NCI-H2196 (cell line): Measurements from ENCODE around the gene ADGRD2.

Experiments used
- DNase-seq: peaks from one replicate; lab custom pipeline; 2025; ENCODE audit not compliant: unreplicated experiment; lab: John Stamatoyannopoulos, UW

ADGRD2 gene

DNA sequence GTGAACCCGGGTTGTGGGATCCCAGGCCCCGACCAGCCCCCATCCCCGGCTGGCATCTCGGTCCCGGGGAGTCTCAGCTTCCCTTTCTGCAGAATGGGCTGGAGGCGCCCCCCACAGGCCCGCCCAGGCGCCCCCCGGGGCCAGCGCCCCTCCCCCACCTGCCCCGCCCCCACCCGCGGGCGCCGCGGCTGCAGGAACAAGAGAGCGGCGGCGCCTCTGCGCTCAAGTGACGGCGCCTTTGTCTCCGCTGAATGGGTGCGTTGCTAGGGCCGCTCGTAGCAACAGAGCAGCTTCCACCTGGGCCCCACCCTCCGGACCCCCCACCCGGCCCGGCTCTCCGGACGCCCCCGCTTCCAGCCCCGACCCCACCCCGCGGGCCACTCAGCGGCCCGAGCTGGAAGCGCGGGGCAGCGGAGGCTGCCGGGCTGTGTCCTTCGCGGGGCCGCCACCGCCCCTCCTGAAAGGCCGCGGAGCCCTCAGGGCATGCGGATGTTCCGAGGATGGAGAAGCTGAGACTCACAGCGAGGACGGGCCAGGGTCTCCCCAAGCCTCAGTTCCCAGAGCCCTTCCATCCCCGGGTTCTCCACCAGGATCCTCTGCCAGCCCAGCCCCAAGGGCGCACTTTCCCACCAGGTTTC is 27.5 kb downstream of the ADGRD2 start:
- DNase-seq, result peak; percentile 56

DNA sequence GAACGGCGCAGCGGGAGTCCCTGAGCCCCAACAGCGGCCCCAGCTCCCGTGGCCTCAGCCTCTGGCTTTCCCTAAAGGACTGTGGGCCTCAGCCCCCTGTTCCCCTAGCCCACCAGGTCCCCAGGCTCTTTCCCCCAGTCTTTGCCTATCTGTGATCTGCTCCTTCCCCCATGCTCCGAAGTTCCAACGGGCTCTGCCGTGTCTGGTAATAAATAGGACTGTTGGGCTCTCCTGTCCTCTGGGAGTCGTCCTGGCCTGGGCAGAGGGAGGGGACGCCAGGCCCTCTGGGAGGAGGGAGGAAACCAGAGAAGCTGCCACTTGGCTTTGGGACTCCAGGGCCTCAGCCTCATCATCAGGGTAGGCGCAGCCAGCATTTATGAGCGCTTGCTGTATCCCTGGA is 28.1 kb downstream of the ADGRD2 start:
- no peak for DNase-seq

DNA sequence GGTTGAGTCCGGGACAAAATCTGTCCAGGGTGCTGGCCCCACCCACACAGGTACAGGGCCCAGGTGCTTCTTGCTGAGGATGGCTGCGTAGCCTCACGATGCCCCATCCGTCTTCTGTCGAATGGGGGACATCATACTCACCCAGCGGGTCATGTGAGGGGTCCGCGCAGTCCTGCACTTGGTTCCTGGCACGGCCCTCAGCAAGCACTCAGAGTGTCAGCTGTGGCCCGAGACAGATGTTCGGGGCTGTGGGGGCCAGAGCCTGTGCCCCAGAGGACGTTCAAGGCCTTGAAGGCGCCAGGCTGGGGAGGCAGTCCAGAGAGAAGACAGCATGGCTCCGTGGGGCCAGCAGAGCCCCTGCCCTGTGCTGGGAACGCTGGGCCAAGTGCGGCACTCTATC is 29.1 kb downstream of the ADGRD2 start:
- DNase-seq, result no peak

DNA sequence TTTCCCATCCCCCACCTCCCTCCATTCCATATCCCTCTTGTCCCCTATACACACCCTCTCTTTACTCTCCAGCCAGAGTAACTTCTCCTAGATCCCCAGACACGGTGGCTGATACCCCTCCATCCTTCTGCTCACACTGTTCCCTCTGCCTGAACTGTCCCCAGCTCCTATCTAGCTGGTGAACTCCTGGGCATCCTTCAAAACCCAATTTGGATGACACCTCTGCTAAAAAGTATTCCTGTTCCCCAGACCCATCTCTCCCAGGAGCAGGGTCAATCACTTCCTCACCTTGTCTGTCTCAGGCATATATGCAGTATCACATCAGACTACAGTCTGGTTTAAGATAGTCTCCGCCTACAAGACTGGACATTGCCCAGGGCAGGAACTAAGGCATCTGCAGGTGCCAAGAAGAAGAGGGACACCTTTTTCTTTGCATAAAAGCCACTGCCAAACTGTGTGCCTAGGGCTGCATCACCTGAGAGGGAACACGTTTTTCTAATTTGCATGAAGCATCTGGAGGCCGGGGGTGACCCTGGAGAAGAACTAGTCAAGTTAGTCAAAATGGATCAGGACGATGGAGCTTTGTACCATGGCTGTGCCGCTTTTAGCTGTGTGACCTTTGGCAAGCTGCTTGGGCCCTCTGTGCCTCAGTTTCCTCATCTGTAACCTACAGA is 29.8 kb downstream of the ADGRD2 start:
- DNase-seq, result no peak

DNA sequence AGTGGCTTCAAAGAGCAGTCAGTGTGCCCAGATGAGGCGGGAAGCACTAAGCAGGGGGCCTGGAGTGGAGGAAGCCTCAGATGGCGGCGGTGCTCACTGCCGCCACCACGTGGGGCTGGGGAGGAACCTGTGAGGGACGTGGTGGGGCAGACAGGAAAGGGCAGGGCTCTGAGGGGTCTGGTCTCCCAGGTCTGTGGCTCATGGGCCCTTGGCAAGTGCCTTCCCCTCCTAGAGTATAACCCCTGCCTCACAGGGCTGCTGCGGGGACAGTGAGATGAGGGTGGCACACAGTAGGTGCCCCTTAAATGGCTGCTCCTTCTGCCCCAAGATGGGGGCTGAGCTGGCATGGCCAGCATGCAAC is 30.4 kb downstream of the ADGRD2 start:
- no peak for DNase-seq

DNA sequence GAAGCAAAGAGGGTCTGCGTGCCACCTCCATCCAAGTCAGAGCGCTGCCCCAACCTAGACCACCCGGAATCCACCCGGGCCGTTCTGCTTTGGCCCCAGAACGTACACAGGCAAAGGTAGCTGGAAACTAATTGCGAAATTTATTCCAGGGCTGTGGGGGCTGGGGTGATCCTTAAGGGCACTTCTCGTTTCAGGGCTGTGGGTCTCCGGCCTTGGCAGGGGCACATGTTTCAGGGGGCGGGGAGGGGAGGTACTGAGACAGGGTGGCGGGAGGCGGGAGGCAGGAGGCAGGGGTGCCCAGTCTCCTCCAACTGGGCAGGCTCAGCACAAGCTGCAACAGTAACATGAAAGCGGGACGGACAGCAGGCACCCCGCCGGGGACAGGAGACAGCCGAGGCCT is 30.9 kb downstream of the ADGRD2 start:
- no peak for DNase-seq

DNA sequence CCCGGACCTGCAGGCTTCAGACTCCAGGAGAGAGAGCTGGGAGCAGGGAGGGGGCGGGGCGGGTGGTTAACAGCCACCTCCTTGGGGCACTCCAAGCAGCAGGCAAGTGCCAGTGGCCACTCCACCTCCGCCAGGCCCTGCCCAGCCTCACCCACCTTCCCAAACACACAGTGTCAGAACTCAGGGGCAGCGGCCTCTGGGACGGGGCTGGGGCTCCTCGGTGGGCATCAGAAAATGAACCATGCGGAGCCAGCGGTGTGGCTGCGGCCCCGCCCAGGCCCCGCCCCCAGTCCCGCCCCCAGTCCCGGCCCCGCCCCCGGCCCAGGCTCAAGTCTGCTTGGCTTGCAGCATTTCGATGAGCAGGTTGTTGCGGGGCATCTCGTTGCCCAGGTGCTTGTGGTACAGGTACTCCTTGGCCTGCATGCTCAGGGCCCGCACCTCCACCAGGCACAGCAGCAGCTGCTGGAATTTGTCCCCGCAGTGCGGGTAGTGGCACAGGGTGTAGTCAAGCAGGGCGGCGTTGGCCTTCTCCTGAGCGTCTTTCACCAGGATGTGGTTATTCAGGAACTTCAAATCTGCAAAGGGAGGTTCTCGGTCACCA is 32.3 kb downstream of the ADGRD2 start:
- DNase-seq, result no peak

DNA sequence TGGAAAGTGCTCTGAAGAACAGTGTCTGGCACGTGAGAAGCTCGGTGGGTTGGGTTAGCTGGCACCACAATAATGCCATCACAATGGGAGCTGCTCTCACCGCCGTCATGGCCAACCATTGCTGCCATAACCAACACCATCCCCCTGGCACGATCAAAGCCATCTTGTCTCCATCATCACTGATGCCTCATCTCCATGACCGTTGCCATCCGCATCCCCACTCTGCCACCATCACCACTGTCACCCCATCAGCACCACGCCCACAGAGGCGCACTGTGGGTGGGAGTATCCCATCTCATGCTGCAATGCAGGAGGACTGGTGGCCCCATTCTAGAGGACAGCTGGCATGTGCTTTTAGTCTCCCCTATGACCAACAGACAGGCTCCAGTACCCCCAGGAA is 33.2 kb downstream of the ADGRD2 start:
- DNase-seq, result no peak

DNA sequence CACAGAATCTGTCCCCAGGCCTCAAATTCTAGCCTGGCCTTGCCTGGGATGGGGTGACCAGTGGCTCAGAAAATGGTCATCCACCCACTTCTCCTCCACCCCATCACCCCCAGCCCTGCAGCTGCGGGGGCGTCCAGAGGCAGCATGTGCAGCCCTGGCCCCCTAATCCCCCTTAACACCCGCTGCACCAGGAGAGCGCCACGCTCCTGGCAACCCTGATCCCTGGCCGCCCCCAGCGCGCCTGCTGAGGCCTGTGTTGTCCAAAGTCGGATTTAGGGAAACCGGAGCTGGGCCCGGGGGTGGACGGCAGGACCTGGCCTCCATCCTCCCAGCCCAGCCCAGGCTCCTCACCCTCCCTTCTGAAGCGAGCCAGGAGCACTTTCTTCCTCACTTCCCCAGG is 35.0 kb downstream of the ADGRD2 start:
- no peak for DNase-seq

DNA sequence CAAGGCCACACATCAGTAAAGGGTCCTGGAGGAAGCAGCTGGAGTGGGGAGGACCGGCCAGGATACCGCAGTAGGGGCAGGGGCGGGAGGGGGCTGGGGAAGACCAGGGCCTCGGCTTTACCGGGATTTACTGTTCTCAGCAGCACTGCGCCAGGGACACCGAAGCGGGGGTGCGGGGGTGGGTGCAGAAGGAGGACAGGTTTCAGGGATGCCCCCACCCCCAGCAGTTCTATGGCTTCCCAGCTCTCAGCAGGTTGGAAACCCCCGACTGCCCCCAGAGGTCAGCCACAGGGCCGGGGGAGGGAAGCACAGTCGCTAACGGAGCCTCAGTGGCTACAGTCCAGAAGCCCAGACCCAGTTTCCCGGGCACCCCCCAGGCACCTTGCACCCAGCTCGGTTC is 35.7 kb downstream of the ADGRD2 start:
- DNase-seq, result no peak

DNA sequence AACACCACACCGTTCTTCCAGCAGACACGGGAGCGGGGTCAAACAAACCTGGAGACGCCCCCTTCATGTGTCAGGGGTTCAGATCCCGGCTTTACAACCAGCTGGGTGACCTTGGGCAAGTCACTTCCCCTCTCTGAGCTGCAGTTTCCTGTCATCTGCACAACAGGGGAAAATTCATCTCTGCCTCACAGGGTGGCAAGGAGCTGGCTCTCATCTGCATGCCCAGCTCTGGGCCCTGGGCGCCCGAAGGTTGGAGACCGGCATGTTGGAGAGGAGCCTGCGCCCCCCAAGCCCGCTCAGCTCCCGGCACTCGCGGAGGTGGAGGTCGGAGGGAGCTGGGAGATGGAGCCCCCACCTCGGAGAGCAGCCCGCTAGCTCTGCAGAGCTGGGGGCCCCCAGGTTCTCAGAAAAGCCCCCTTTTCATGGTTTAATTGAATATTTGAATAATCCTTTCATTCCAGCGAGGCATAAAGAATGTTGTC is 36.6 kb downstream of the ADGRD2 start:
- DNase-seq, result no peak

DNA sequence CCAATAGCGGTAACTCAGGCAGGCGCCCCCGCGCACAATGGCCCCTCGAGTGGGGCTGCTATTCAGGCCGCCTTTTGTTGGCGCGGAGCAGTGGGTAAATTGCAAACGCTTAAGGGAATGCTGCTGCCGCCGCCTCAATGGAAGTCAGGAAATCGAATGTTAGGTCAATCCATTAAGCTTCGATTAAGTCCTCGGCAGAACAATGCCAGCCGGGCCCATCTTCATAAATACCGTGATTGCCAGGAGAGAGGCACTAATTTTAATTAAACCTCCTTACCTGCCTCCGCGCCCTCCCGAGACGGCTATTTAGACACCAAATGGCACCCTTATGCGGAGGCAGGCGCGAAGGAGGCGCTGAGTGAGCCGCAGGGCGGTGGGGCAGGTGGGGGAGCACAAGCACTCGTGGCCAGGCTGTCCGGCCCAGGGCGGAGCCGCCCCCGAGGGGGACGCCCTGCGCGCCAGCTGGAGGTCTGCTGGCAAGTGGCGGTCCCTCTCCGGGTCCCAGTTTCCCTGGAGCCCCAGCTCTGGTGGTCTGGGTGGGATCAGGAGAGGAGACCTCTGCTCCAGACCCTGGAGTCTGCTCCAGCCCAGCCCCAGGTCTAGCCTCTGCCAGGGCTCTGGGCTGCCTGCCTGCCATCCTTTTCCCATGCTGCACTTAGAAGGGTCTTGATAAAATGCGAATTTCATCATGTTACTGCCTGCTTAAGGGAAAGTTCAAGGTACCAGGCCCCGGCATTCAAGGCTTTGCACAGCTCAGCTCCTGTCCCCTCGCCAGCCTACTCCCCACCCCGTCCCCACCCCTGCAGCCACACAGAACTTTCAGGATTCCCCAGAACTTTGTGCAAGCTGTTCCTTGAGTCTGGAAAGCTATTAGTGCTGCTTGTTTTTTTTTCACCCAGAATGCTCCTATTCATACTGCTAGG is 37.3 kb downstream of the ADGRD2 start:
- DNase-seq, result no peak

DNA sequence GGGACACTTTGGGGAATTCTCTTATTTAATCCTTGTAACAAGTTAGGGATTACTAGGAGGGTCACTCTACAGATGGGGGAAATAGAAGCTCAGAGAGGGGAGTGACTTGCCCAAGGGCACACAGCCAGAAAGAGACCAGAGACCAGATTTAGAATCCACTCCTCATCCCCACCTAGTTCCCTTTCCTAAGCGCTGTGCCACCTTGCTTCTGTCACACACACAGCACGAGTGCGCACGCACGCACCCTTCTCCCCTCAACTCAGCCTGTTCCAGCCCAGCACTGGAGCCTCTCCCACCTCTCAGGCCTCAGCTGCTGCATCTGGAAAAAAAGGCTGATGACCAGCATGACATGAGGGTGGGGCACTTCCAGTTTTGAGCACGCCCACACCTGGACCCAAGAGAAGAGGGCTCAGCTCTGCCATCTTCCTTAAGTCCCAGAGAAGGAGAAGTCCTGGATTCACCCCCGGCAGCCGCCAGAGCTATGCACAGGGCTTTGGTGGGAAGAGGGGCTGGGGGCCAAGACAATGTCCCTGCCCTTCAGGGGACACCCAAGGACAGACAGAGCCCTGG is 38.5 kb downstream of the ADGRD2 start:
- DNase-seq, result no peak

DNA sequence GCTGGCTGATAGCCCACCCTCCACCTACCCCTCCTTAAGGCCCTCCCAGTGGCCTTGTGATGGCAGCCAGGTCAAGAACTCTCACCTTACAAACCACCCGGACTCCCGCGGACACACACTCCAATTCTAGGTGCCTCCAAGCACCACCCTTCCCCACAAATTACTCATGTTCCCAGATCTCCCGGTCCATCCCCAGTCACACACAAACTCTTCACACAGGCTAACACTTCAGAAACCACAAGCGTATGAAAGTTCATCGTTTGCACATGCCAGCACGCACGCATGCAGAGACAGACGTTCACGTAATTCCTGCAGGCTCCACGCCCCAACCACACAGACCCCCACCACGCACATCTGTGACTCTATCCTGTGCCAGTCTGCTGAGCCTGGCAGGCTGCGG is 39.0 kb downstream of the ADGRD2 start:
- DNase-seq, result no peak

DNA sequence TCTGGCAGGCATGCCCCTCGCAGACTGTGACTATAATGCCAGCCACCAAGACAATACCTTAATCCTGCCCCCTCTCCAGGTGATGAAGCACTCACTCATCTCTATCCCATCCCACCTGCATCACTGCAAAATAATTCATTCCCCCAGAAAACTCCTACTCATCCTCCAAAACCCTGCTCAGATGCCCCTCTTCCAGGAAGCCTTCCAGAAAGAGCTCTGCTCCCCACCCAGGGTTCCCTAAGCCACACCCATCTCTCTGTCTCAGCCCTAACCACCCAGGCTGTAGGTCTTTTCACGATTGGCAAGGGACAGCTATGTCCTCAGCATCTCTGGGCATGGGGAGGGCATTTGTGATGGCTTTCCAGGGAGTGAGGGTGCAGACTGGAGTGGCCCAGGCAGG is 39.8 kb downstream of the ADGRD2 start:
- no peak for DNase-seq

DNA sequence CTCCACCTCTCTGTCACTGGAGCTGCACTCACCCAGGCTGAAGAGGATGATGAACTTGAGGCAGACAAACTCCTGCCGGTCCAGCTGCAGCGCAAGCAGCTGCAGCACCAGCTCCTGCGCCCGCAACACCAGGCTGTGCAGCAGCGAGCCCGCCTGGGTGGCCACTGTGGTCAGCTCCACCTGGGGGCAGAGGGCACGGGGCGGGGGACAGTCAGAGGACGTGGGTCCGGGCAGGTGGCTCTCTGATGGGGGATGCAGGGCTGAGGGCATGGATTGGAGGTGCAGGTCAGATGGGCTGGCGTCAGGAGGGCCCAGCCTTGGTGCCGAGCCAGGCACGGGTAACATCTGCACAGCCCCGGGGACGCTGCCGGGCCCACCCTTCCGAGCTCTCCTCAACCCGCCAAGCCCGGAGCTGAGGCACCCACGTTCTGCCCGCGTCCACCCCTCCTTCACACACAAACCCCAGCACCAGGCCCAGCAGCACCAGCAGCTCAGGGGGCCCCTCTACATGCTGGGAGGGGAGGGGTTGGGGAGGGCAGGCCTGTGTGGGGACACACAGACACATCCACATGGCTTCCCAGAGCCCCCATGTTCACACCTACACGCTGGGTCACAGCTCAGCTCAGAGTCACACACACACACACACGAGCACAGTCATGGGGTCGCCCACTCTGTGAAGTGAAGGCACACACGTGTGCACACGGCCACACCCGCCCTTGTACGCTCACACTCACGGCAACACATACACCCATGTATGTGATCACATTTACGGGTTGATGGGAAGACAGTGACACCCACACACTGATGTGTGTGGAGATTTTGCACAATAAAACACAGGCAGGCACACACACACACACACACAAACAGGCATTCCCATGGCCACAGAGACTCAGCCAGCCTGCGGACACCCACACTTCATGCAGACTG is 41.1 kb downstream of the ADGRD2 start:
- DNase-seq, result no peak

DNA sequence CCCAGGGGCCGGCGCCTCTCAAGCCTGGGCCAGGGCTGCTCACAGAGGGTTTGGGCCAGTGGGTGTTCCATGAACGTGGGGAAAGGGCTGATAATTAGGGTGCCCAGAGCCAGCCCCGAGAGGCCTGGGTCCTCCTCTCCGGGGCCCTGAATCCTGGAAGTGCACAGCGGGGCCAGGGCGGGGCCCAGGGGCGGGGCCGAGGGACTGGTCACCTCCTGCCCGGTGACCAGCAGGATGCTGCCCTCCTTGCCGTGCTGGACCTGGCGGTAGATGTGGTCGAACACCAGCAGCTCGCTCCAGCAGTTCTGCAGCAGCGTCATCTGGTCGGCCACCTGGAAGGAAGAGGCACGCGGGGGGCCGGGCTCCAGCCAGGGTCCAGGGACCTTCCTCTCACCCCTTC is 42.6 kb downstream of the ADGRD2 start:
- no peak for DNase-seq

DNA sequence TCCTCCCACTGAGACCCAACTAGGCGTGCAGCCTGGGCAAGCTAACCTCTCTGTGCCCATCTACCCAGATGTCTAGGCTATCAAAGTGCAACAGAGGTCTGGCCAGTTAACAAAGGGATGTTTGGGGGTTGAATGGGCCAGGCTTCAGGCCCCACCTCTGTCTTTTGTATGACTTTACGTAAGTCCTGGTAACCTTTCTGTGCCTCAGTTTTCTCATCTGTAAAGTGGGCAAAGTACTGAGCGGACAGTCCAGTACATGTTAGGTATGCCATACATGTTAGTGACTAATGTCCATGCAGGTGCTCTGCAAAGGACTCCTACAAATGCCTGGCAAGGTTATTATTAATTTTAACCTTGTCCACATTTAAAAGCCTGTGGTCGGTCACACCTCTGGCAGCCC is 43.0 kb downstream of the ADGRD2 start:
- DNase-seq, result no peak

DNA sequence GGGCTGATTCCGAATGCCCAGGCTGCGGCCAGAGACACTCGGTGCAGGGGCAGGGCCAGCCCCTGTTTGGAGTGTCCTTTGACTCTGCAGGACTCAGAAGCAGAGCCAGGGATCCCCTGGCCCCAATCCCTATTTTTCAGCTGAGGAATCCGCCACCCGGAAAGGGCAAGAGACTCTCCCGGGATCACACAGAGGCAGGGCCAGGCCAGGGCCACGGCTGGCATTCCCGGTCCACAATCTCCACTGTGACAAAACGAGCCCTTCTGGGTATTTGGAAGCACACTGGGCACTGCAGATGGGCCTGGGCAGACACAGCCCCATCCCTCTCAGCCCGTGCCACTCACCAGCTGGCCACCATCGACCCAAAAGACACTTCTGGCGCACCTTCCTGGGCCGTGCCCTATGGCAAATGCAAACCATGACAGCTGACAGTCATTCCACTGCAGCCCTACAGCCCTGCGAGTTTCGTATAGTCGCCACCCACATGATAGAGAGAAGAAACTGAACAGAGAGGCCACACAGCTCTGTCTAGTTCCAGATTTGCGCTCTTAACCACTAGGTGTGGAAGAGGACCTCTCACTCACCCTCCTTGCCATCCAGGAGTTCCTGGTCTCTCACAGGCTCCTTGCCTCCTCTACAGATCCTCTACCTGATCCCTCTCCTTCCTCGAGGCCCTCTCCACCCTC is 43.7 kb downstream of the ADGRD2 start:
- no peak for DNase-seq
